GM06990 (cell line): Measurements from ENCODE around the gene CYFIP2.

Experiments
- DNase-seq: peaks from one replicate; pipeline ENCODE4 v3.0.0-alpha.2; 2011; ENCODE audit not compliant: insufficient read length; ENCODE audit errors: extremely low read depth
- H3K27me3 ChIP-seq: replicated peaks from 2 replicates; pipeline ENCODE4 v1.6.0; 2011; ENCODE audit warnings: low read length; ENCODE audit not compliant: control insufficient read depth, insufficient read depth
- H3K36me3 ChIP-seq: 2 replicates; pipeline ENCODE4 v1.5.1; 2011; ENCODE audit warnings: low read length; ENCODE audit not compliant: control insufficient read depth, insufficient read depth
- H3K4me3 ChIP-seq: replicated peaks from 2 replicates; pipeline ENCODE4 v1.5.1; 2011; ENCODE audit warnings: low read depth, mild to moderate bottlenecking, control low read depth, low read length
- CTCF ChIP-seq: IDR thresholded peaks from 2 replicates; pipeline ENCODE4 v1.5.1; 2011; ENCODE audit warnings: low read length, control low read depth, mild to moderate bottlenecking, inconsistent platforms; ENCODE audit not compliant: insufficient read depth, poor library complexity, severe bottlenecking

Gene CYFIP2

GRCh38 chr5:157263496-157264090 lies 2.3 kb upstream of the CYFIP2 start:
- no peak overlapping the region for H3K4me3 ChIP-seq
- no peak for DNase-seq
- H3K27me3 ChIP-seq, result no peaks in the 10 kb centered on the region
- no peaks in the 10 kb centered on the region for H3K36me3 ChIP-seq
- TF ChIP-seq CTCF, result no peak

- peak; percentile 68 for DNase-seq
- peak overlapping the region; percentile 82 for H3K4me3 ChIP-seq
- no peaks in the 10 kb centered on the region for H3K27me3 ChIP-seq
- H3K36me3 ChIP-seq, result no peaks in the 10 kb centered on the region
- TF ChIP-seq CTCF, result no peak
These were observed 524 bp downstream of the CYFIP2 start for GRCh38 chr5:157266286-157267007.

GRCh38 chr5:157267025-157267424 lies 1.1 kb downstream of the CYFIP2 start:
- no peaks in the 10 kb centered on the region for H3K27me3 ChIP-seq
- DNase-seq, result no peak
- no peak for TF ChIP-seq CTCF
- H3K36me3 ChIP-seq, result no peaks in the 10 kb centered on the region
- peak overlapping the region; percentile 82 for H3K4me3 ChIP-seq

- TF ChIP-seq CTCF, result no peak
- no peak for DNase-seq
- no peaks in the 10 kb centered on the region for H3K36me3 ChIP-seq
- H3K27me3 ChIP-seq, result no peaks in the 10 kb centered on the region
- peak overlapping the region; percentile 82; the same call in 1 of the 2 replicates for H3K4me3 ChIP-seq
These were observed 2.0 kb downstream of the CYFIP2 start for GRCh38 chr5:157267761-157268480.

- H3K4me3 ChIP-seq, result peak overlapping the region; percentile 41
These were observed 3.3 kb downstream of the CYFIP2 start for GRCh38 chr5:157269165-157269671.

More at GRCh38 chr5:157269165-157269671, 3.3 kb downstream of the CYFIP2 start:
- TF ChIP-seq CTCF, result no peak
- no peaks in the 10 kb centered on the region for H3K36me3 ChIP-seq
- DNase-seq, result no peak
- no peaks in the 10 kb centered on the region for H3K27me3 ChIP-seq
